ENCODE data around the gene MRPS11.
A peak's percentile ranks its signal among the peaks of the same experiment; 100 is the strongest.
"Not testable (repeated sequence)": the region's sequence is repeated elsewhere in the genome, so short reads cannot be mapped to it uniquely, and the experiment has no call there.

The MRPS11 gene

DNA sequence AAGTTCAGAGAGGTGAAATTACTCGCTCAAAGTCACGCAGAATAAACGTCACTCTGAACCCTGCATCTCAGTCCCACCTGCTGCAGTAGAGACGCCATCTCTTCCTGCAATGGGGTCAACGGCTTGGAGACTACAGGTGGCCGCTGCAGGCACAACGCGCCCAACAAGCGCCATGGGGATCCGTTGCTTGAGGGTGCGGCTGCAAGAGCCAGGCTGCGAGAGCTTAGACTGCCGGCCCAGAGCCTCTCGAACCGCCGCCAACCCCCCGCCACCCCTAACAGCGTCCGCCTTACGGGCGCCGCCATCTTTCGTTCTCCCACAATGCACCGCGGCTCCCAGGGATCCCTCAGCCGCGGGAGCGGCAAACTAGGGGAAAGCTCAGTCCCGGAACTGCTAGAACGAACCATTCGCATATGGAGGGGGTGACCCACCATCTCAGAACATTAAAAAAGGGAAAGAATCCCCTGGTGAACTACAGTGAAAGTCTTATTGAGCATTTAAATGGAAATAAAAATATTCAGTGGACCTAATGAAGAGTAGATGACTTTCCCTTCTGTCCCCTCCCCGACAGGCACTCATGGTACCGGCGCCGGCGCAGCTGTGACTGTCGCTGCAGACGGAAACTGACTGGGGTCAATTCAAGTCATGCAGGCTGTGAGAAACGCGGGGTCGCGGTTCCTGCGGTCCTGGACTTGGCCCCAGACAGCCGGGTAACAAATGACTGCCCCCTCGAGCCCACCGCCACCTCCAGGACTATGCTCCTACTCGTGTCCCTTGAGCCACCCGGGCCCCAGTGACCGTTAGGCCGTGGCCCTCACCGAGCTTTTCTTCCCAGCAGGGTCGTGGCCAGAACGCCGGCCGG, at the start of gene MRPS11, which contains the start of gene MRPL46:
TSS of gene MRPS11 (plus strand) at position 636 of the 862 bp plus-strand sequence. CDS start at position 646, 10 bp downstream.
TSS of gene MRPL46 (minus strand) at position 316 of the 862 bp plus-strand sequence. CDS start at position 305, 11 bp downstream.
- H3K4me3 ChIP-seq (ENCODE audit: low read depth, low read length): peak within 1 kb of the TSS; percentile 98

DNA sequence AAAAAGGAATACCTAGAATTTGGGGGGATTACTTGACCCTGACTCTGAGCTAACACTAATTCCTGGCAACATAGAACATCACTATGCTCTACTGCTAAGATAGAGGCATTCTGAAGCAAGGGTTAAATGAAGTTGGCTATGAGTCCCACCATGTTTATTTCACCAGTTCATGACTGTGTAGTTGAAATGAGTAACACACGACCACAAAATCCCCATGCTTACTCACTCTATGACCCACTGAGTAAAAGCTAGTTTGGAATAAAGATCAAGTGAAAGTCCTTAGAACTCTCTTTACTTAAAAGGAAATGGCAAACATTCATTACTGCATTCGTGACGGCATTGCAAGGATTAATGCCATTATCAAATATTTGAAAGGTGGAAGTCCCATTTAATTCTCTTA, 47.7 kb upstream of the MRPS11 start:
- no peak overlapping the region for H3K4me3 ChIP-seq (ENCODE audit: low read depth, low read length)

DNA sequence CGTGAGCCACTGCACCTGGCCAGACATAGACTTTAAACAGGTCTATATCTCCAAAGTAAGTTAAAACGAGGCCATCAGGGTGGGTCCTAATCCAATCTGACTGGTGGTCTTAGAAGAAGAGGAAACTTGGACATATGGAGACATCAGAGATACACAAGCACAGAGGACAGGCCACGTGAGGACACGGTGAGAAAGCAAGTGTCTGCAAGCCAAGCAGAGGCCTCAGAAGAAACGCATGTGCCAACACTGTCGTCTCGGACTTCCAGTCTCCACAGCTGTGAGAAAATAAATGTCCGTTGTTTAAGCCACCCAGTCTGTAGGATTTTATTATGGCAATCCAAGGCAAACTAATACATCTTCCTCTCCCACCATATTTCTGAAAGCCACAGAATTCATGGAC, 44.2 kb upstream of the MRPS11 start:
- H3K4me3 ChIP-seq (ENCODE audit: low read depth, low read length): no peak overlapping the region

DNA sequence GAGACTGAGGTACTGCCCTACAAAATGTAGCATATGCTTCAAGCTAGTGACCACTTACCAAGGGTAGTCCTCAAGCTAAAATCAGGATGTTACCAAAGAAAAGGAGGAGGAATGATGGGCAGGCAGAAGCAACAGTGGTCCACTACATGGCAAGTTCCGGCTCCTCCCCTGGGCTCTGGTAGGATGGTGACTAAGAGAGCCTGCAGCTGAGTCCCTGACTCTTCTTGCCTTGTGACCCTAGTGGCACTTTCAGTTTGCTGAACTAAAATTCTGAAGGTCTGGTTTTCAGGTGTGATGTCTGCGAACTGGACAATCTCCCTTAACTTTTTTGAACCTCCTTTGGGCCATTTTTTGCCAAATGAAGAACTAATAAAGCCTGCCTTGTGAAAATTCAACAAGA, 41.2 kb upstream of the MRPS11 start:
- no peak overlapping the region for H3K4me3 ChIP-seq (ENCODE audit: low read depth, low read length)

DNA sequence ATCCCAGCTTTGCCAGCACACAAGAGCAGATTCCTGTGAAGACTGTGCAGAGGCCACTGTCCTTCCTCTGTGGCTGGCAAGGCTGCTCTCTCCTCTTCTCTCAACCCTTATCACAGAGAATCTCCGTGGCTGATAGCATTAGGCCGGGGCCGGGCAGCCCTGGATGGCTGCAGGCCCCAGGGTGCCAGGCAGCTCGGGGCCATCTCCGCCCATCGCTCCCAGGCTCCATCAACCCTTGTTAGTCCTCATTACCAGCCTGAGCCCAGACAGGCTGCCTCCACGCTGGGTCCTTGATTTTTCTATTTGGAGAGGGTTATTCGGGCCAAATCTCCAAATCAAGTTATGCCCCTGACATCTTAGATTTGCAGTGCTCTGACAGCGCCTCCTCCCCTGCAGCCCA, 39.5 kb upstream of the MRPS11 start:
- no peak overlapping the region for H3K4me3 ChIP-seq (ENCODE audit: low read depth, low read length)

DNA sequence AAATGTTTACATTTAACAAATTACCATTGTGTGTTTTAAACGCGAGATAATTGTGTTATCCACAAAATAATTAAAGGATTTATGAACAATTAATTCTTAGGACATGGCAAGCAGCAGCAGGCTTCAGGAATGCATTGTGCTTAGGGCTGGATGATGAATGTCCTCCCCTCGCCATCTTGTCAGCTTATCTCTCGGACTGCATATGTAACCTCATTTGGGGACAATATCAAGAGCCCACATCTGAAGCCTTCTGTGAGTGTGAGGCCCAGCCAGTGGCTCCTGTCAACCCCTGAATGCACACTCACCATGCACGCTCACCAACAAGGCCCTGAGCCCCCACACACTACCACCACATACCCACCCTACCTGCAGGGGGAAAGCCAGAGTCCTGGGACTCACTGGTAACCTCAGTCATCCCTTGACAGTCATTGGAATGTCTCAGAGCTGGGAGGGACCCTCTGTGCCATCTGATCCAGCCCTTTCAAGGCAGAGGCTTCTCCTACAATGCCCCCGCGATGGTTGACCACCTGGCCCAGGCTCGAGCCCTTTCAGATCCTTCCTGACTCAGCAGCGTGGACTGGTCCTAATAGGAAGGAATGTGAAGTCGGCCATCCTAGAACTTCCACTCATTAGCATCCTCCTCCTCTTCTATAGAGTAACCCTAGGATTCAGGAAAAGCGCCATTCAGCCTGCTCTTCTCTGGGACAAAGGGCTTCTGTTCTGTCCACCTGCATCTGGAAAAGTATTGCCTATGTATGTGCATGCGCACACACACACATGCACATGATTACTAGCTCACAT, 38.5 kb upstream of the MRPS11 start:
- H3K4me3 ChIP-seq (ENCODE audit: low read depth, low read length): no peak overlapping the region

DNA sequence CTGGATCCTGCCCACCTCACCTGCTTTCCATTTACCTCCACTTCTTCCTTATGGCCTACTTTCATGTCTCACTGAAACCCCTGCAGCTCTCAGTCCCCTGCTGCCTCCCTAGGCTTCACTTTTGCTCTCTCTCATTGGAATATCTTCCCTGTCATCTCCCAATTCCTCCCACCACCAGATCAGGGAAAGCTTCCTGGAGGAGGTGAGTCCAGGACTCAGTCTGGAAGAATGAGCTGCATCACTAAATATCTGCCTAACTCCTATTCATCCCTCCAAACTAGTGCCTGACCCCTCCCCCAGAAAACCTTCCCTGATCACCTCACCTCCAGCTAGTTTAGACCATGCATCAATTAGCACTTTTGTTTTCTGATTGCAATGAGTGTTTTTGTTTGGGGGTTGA, 37.5 kb upstream of the MRPS11 start:
- H3K4me3 ChIP-seq (ENCODE audit: low read depth, low read length): no peak overlapping the region

DNA sequence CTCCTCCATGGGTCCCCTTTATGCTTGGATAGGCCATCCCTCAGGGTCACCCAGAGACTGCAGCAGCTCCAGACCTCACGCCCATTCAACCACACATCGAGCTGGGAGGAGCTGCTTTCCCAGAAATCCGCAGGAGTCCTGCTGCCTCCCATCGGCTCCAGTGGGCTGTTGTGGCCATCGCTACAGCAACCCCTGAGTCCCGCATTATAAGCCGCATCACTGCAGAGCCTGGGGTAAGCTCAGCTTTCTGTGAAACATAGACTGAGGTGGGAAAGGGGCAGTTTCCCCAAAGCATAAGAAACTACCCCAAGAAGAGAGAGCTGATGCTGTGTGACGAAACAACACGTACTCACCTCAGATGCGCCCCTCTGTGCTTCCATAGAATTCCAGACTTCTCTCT, 36.1 kb upstream of the MRPS11 start:
- H3K4me3 ChIP-seq (ENCODE audit: low read depth, low read length): no peak overlapping the region

DNA sequence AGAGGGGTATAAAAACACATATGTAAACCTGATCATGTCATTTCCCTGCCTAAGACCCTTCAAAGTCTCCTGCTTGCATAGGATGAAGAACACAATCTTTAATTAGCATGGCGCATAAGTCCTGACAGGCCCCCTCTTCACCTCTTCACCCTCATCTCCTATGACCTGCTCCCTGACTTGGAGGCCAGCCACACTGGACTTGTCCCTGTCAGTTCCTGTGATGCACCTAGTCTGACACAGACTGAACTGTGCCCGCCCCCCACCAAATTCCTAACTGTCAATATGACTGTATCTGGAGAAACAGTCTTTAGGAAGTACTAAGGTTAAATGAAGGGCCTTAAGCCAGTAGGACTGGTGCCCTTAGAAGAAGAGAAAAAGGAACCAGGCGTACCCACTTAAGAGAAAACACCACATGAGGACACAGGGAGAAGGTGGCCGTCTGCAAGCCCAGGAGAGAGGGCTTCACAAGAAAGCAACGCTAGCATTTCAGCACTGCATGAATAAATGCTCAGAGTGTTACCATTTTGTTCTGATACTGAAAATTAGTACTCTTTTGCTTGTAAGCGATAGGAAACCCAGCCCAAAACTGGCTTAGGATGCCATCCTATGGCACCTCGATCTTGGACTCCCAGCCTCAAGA, 34.3 kb upstream of the MRPS11 start:
- no peak overlapping the region for H3K4me3 ChIP-seq (ENCODE audit: low read depth, low read length)

DNA sequence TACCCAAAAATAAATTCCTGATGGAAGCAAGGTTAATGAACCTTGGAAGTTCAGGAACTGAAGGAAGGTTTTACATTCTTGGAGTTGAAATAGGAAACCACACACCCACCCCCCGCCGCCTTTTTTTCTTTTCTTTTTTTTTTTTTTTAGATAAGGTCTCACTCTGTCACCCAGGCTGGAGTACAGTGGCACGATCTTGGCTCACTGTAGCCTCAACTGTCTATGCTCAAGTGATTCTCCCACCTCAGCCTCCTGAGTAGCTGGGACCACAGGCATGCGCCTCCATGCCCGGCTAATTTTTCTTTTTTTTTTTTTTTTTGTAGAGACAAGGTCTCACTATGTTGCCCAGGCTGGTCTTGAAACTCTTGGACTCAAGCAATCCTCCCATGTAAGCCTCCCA, 33.4 kb upstream of the MRPS11 start:
- not testable (repeated sequence) for H3K4me3 ChIP-seq (ENCODE audit: low read depth, low read length)

DNA sequence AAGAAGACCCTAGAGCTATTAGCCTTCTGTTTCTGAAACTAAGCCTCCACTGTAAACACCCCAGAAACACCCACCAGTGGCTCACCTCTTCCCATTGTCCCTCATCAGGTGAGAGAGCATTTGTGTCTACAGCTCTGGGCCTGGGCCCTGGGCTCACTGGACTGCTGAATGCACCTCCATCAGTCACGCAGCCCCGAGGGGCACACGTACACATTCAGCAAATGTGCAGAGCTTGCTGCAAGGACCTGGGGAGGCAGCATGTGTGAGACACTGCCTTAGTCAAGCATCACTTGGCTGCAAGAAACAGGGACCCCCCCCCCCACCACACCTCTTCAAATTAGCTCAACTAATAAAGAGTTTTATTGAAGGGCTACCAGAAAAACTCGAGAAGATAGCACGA, 29.3 kb upstream of the MRPS11 start:
- no peak overlapping the region for H3K4me3 ChIP-seq (ENCODE audit: low read depth, low read length)

DNA sequence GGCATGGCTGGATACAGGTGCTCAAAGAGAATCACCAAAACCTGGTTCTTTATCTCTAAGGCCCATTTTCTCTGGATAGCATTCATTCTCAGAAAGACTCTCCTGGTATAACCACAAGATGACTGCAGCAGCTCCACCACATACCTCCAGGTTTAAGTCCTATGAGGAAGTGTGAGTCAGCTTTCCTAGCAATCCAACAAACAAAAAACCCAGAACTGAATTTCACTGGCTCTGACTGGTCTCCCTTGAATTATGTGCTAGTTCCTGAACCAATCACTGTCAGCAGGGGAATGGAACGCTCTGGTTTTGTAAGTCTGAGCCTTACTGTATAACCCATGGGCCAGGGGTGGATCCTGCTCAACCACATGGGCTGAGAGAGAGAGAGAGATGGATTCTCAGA, 27.5 kb upstream of the MRPS11 start:
- no peak overlapping the region for H3K4me3 ChIP-seq (ENCODE audit: low read depth, low read length)

DNA sequence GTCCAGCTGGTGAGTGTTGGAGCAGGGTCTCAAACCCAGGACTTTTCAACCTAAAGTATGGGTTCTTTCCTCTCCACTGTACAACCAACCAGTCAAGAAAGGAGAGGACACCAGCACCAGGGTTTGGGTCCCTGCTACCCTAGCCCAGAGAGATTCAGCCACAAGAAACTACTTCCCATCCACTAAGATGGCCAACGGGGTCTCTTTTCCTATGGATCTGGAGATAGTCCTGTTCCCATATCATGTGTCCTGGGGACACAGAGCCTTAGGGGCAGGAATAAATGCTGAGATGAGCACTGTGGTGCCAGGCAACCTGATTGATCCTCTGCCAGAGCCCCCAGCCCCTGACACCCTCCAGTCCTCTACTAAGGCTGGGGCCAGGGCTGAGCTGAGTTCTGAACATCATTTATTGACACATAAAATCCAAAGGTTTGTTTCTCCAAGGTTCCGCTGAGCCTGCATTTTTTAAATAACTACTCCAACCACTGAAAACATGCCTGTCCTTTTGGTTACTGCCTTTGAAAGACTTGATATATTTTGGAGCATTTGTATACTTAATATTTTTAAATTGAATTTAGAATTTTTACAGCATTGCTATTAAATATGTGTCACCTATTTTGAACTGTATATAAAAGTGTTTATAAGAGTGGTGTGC, 26.3 kb upstream of the MRPS11 start:
- H3K4me3 ChIP-seq (ENCODE audit: low read depth, low read length): no peak overlapping the region

DNA sequence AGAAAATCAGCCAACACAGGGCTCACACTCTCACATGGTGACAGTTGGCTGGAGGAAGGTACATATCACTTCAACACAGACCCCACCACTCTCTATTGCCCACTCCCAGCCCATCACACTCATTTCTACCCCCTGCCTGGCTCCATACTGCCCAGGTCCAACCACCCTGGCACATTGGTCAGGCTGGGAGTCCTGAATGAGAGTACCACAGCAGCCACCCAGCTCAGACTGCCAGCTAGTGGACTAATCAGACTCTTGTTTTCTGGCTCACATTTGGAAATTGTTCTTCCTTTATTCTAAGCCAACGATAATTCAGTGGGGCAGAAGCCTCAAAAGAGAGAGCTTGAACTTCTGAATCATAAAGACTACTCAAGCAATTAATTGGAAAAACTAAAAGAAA, 20.3 kb upstream of the MRPS11 start:
- no peak overlapping the region for H3K4me3 ChIP-seq (ENCODE audit: low read depth, low read length)

DNA sequence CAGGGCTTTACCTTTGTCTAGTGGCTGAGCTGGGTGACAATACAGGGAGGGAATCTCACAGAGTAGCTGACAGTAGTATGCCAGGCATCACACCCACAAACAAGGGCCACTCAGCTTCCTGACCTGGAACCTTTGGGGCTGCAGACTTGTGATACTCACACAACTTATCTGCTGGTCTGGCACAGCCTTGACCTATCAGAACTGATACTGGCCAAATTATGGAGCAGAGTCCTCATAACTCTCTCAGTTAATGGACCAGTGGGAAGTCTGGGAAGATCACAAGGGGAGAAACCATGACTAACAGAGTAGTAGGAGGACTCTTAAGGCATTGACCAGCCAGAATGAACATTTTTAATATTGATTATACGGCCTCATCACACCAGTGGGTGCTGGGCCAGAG, 19.8 kb upstream of the MRPS11 start:
- no peak overlapping the region for H3K4me3 ChIP-seq (ENCODE audit: low read depth, low read length)

DNA sequence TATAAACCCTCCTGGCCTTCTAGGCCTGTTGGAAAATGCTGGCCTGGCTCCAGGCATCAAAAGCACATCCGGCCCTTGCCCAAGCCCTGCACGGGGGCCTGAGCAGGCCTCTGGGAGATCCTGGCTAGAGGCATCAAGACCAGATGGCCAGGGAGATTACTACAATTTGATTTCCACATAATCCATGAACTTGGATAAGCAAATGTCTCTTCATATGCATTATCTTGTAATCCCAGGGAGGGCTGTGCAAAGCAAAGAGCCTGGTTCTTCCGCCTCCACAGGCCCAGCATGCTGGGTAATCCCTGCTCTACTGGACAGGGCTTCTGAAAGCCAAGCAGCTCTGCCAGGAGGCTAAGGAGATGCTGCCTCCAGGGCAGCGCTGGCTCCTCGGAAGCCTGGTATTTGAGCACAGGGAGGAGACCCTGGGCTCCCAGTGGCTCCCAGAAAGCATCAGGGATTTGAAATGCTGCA, 18.5 kb upstream of the MRPS11 start:
- H3K4me3 ChIP-seq (ENCODE audit: low read depth, low read length): no peak overlapping the region

DNA sequence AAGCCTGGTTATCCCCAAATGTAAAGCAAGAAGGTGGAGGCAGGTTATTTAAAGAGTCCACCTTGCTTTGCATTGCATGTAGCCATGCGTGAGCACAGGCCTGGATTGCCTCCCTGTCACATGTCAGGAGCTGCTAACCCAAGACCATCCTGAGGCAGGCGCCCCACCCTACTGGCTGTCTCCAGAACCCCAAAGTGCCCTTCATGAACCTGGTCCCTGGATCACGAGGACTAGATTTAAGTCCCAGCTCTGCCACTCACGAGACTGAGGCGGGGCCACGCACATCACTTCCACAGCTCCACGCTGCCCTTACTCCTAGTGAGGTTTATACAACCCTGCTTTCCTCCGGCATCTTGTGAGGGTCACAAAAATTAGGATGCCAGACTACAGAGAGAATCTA, 17.9 kb upstream of the MRPS11 start:
- no peak overlapping the region for H3K4me3 ChIP-seq (ENCODE audit: low read depth, low read length)

DNA sequence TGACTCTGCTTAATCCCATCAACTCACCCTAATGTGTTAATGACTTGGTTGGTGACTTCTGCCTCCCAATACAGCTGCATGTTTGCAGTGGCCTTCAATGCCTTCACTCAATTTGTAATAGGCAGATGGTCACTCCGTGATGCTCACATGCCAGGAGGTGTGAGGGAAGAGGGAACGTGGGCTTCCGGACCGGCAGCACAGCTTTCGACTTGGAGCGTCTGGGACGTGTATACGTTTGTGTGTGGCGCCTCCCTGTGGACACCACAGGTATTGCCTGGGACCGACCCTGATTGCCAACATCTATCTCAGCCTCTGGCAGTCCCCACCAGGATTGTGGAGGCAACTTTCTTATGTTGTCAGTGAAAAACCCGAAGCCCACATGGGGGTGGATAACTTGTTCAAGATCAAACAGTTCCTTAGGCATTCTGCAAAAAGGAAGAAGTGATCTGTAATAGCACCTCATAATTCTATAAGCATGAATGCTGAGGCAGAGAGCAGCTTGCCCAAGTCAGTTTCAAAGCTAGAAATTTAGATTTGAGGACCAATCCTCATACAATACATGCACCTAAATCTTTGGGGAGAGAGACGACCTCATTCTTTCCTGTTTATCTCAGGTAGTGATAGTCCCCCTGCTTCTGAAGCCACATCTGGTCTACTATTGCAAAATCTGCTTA, 17.2 kb upstream of the MRPS11 start:
- H3K4me3 ChIP-seq (ENCODE audit: low read depth, low read length): no peak overlapping the region

DNA sequence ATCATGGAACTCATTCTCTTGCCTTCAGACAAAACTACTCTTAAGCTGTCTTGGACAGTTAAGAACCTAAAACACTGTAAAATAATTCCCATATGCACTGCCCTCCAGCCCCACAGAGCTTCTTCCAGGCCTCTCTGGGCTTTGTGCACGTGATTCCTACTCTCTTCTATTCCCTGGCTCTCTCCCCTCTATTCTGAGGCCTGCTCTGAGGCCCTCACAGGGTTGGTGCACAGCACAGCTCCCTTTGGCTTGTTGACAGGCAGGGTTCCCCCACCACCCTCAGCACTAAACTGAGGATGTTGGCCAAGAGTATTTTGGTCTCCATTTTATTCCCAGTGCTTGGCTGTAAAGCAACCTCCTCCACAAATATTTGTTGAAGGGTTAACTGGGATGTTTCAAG, 13.9 kb upstream of the MRPS11 start:
- H3K4me3 ChIP-seq (ENCODE audit: low read depth, low read length): no peak overlapping the region

DNA sequence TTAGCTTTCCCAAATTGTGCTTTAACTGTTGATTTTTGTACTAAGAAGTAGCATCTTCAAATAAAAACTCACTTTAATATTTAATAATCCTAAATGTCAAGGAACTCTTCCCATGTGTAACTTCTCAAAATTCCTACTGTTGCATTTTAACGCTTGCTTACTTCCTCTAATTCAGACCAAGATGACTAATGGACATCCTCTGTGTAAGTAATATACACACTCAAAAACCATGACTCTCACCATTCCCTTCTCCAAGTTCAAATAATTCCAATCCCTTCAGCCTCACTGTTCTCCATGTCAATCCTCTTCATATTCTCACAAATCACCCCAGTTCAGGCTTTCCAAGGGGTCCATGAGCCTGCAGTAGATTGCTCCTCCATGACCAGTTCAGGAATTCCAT, 13.3 kb upstream of the MRPS11 start:
- H3K4me3 ChIP-seq (ENCODE audit: low read depth, low read length): no peak overlapping the region
